DMS114 treated with DMSO at 0.1 percent for 48 hours (cell line): Measurements from ENCODE around the gene AATF.
"Not testable (repeated sequence)": the region's sequence is repeated elsewhere in the genome, so short reads cannot be mapped to it uniquely, and the experiment has no call there.

Experiments used
- DNase-seq: peaks from one replicate; lab custom pipeline; 2025; ENCODE audit not compliant: unreplicated experiment; lab: John Stamatoyannopoulos, UW

Gene AATF

GRCh38 chr17:37068266-37068665 lies 119.5 kb downstream of the AATF start:
- no peak for DNase-seq

GRCh38 chr17:37069087-37069486 lies 120.3 kb downstream of the AATF start:
- DNase-seq: no peak

GRCh38 chr17:37073464-37073863 lies 124.7 kb downstream of the AATF start:
- not testable (repeated sequence) for DNase-seq

DNA sequence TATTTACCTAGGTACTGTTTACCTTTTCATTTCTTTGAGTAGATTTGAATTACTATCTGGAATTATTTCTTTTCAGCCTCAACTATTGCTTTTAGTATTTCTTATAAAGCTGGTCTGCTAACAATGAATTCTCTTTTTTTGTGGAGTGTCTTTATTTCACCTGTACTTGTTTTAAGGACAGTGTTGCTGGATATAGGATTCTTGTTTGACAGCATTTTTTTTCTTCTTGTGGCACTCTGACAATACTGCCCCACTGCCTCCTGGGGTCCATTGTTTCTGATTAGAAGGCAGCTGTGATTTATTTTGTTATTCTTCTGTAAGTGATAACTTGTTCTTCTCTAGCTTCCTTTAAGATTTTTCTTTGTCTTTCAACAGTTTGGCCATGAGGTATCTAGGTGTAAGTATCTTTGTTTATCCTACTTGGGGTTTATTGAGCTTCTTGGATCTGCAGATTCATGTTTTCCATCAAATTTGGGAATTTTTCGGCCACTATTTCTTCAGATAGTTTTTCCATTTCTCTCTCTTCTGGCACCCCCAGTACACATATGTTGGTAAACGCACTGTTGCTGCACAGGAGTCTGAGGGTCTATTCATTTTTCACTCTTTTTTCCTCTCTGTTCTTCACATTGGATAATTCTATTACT lies 130.4 kb downstream of the AATF start:
- no peak for DNase-seq

DNA sequence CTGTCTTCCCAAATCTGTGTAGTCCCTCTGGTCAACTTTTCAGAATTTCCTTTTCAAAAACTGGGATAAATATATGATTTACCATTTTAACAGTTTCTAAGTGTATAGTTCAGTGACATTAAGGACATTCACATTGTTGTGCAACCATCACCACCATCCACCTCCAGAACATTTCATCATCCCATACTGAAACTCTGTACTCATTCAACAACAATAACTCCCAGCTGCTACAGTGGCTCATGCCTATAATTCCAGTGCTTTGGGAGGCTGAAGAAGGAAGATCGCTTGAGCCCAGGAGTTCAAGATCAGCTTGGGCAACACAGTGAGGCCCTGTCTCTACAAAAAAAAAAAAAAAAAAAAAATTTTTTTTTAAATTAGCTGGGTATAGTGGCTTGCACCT lies 131.0 kb downstream of the AATF start:
- no peak for DNase-seq

DNA sequence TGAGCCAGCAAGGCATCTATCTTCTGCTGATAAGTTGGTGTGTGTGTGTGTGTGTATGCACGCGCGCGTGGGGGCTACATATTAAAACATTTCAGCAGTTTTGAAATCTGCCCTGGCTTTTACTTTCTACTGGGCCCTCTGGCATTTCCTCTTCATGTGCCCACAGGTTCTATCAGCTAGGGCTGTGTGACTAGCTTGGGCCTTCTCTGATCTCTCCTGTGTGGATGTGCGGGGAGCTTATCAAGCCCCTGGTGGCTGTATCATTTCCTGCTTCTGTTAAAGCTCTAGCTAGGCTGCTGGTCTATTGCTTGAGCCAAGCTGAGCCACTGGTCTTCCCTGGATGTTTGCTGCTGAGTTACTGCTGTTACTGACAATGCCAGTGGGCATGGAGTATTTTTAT lies 132.5 kb downstream of the AATF start:
- no peak for DNase-seq

GRCh38 chr17:37082311-37082860 lies 133.6 kb downstream of the AATF start:
- no peak for DNase-seq

GRCh38 chr17:37082985-37083384 lies 134.2 kb downstream of the AATF start:
- no peak for DNase-seq

DNA sequence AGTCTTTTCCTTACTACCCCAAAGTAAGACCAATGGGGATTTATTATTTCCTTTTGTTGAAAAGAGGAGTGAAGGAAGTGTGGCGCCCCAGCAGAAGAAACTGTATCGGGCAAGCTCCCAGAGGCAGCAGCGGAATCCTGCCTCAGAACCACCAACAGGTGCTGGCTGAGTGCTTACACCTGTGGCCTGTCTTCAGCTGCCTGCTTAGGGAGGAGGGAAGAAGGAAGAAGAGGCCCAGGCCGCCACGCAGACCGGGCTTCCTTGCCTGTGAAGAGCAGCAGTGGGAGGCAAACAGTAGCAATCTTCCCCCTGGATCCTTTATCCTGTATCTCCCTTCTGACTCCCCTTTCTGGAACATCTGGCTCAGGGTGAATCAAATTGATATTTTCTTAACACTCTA lies 134.7 kb downstream of the AATF start:
- no peak for DNase-seq

- no peak for DNase-seq
Observed at GRCh38 chr17:37084372-37084771, 135.6 kb downstream of the AATF start.

- DNase-seq: no peak
Observed at GRCh38 chr17:37086334-37086733, 137.6 kb downstream of the AATF start.

GRCh38 chr17:37086948-37087347 lies 138.2 kb downstream of the AATF start:
- no peak for DNase-seq

GRCh38 chr17:37087683-37088082 lies 138.9 kb downstream of the AATF start:
- no peak for DNase-seq

DNA sequence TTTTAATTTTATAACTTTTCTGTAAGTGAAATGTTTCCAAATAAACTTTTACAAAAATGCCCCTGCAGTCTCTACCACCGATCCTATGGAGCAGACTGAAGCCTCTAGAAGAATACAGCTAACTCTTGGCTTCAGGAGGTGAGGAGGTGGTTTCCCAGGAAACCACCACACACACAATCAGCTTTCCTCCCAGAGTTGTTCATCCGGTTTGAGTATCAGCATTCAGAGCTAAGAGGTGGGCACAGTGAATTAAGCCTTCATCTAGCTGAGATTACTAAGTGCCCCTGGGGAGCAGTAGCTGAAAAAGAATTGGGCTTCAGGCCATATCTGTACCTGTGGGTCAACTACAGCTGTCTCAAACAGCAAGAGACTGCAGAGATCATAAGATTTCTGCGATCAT lies 139.7 kb downstream of the AATF start:
- DNase-seq: no peak

DNA sequence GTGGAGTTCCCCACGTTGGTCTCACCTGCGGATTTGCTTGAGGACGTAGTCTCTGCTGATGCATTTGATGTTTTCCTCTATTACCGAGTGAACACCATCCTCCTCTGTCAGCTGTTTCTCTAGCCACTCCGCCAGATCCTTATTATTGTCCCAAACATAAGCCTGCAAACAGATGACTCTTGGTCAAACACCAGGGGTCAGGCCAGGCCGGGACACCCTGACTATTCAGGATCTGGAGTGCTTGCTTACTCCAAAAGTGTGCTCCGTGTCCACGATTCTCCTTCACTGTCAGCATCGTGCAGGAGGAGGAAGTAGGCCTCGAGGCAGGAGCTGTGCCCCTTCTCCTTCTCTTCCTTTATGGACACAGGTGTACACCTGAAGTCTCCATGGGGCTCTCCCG lies 140.2 kb downstream of the AATF start:
- DNase-seq: no peak

DNA sequence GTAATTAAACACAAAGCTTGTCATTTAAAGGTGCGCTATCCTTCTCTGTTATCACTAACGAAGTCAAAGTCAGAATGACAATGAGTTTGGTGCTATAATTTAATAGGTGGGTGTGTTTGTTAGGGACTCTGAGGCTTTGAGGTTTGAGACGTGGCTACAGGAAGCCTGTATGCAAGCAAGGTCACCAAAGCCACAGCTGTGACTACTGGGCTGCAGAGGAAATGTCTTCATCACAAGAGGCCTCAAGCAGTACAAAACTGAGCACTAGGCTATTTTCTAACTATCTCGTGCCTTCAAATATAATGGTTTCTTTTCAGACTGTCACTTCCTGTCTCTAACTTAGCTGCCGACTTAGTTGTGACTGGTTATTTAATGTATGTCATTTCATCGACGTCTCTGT lies 141.2 kb downstream of the AATF start:
- no peak for DNase-seq

- DNase-seq: no peak
Observed at GRCh38 chr17:37090941-37091340, 142.2 kb downstream of the AATF start.

DNA sequence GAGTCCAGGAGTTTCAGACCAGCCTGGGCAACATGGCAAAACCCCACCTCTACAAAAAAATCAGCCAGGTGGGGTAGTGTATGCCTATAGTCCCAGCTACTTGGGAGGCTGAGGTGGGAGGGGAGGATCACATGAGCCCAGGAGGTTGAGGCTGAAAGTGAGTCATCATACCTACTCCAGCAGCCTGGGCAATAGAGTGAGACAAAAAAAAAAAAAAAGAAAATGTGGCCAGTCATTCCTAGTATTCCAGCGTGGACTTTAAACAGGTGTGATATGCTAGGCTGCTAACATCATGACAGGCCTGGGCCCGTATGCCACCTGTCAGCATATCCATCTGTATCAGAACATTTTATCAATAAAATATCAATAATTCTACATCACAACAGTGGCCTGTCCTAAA lies 143.3 kb downstream of the AATF start:
- DNase-seq: no peak

DNA sequence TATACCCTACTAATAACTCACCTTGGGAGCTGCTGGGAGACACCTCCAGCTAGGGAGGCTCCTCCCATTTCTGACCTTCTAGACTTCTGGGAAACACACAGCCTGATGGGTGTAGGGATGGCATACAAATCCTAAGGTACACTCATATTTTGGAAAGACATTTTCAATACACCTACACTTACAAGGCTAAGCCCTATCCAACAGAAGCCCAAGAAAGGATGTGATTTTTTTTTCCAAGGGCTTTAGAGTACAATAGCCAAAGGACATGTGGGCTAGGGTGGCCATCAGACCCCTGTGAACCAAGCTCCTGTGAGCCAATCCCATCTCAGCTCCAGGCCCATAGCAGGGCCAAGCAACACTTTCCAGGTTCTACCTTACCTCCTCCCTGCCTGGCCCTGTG lies 143.9 kb downstream of the AATF start:
- no peak for DNase-seq

- DNase-seq: no peak
Observed at GRCh38 chr17:37094391-37094790, 145.6 kb downstream of the AATF start.

DNA sequence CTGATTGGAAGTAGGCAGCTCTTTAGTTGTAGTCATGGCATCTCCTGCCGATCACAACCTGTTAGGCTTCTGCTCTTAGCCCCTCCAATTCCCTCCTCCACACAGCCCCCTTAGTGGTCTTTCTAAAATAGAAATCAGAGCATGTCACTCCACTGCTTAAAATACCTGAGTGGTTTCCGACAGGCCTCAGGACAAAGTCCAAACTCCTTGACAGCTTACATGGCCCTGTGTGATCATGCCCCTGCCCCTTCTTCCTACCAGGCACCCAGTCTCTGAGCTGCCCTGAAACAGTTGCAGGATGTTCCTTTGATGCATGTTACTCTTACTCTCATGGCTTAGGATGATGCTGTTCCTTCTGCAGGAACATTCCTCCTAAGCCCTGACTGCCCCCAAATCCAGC lies 147.3 kb downstream of the AATF start:
- DNase-seq: no peak

GRCh38 chr17:37097154-37097553 lies 148.4 kb downstream of the AATF start:
- no peak for DNase-seq

DNA sequence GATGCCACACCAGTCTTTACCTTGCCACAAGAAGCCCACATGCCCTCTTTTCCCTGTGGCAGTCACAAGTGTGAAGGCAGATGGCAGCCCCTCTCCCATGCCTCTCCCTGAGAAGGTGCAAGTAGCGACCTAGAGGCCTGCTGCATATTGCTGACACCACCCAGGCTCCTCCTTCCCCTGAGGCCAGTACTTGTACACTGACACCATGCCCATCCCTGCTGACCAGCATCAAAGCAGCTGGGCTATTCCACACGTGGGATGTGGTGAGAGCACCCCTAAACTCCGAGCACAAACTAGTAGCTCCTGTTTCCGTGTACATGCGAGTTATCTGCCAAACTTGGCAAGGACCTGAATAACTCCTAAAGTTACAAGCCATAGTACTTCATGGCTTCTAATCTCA lies 149.4 kb downstream of the AATF start:
- DNase-seq: no peak
